HEK293T (cell line): ENCODE data around the gene TGFBR3.

Experiments used
- FOXA1 ChIP-seq: fragments of 450-650 bp; IDR thresholded peaks from 2 replicates; pipeline ENCODE4 v1.6.1; 2016; ENCODE audit warnings: mild to moderate bottlenecking
- SUZ12 ChIP-seq: fragments of 450-650 bp; IDR thresholded peaks from 2 replicates; pipeline ENCODE4 v1.6.1; 2016; ENCODE audit warnings: mild to moderate bottlenecking

DNA sequence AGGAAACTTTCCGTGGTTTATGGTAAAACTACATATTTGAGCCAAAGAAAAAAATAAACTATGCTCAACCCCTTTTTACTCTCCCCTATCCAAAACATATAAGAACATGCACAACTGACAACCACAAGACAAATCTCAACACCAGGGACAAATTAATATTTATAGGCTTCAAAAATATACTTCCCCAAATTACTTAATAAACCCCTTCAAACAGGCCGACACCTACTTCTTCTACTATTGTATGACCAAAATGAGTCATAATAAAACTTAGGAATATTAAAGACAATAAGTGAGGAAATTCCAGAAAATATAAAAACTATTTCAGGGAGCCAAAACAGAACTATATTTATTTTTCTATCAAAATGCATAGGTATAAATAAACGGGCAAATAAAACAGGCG, 71.5 kb downstream of the TGFBR3 start:
- TF ChIP-seq SUZ12 (no peak), FOXA1 (no peak)
